Activated CD4-positive, alpha-beta T cell treated with anti-CD3 and anti-CD28 coated beads, Interleukin-2, amount 50 U/mL, for 4 hours (primary cell): ENCODE measurements around the gene TCAP.

ENCODE experiments used
- DNase-seq, 2 experiments: peaks; one replicate each; pipeline ENCODE4 v3.0.0-alpha.2; 2020

The TCAP gene

DNA sequence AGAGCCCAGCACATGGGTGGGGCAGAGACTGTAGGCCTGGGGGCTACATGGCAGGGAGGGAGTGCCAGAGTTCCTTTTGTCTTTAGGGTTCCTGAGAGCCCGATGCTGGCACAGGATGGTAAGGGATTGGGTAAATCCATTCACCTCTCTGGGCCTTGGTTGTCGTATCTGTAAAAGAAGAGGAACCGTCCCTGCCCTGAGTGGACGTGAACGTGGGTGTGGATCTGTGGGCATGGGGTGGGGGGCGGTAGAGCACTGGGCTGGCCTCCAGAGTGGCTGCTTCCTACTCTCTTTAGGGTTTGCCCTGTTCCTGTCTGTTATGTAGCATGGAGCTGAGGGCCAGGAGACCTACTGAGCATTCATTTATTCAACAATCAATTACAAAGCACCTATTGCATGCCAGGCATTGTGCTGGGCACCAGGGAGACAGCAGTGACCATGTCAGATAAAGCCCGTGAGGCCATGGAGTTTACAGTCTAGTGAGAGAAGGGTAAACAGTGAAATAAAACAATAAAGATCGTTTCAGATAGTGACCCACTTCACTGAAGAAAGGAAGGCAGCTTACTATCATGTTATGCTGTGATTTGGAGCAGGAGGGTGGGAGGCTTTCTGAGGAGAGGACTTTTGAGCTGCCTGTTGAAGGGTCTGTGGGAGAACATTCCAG is 13.1 kb upstream of the TCAP start:
- no peak for DNase-seq

- no peak for DNase-seq
Measured at GRCh38 chr17:39652587-39653315, 12.4 kb upstream of the TCAP start.

DNA sequence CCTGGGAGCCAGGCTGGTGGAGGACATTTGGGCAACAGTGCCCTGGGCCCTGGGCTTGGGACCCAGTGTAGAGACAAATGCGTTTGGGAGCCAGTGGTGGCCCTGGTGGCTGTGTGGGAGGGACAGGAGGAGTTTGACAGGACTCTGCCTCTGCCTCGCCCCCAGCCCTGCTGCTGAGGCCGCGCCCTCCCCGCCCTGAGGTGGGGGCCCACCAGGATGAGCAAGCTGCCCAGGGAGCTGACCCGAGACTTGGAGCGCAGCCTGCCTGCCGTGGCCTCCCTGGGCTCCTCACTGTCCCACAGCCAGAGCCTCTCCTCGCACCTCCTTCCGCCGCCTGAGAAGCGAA is 11.9 kb upstream of the TCAP start:
- DNase-seq = no peak

GRCh38 chr17:39653662-39654331 is 11.4 kb upstream of the TCAP start:
- DNase-seq = peak; percentile 78 to 82

- no peak for DNase-seq
Measured at GRCh38 chr17:39655105-39655504, 10.0 kb upstream of the TCAP start.

GRCh38 chr17:39658346-39658745 is 6.8 kb upstream of the TCAP start:
- no peak for DNase-seq

GRCh38 chr17:39658760-39659159 is 6.4 kb upstream of the TCAP start:
- DNase-seq = no peak

DNA sequence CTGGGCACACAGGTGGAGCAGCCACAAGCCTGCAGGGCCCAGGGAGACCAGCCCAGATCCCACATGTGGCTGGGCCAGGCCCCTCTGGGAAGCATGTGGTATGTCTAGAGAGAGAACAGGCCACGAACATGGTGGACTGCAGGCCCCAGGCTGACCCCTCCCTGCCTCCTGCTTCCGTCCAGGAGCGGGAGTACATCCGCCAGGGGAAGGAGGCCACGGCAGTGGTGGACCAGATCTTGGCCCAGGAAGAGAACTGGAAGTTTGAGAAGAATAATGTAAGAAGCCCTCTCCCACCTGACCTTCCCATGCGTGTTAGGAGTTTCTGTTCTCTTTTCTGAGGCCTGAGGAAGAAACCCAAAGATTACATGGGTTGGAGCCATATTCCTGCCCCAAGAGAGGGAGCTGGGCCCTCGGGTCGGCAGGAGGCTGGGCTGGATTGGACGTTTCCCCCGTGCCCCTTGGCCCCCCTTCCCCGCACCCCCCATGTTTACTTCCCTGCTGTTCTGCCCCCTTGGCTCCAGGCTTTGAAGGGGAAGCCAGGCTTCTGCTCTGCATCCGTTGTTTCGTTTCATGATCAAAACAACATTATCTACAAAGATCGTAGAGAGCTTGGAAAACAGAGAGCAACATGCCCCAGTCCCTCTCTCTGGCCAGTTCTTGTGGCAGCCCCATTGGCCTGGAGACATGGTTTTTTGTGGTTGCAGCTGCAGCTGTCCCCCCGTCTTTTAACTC is 5.7 kb upstream of the TCAP start:
- DNase-seq = no peak

DNA sequence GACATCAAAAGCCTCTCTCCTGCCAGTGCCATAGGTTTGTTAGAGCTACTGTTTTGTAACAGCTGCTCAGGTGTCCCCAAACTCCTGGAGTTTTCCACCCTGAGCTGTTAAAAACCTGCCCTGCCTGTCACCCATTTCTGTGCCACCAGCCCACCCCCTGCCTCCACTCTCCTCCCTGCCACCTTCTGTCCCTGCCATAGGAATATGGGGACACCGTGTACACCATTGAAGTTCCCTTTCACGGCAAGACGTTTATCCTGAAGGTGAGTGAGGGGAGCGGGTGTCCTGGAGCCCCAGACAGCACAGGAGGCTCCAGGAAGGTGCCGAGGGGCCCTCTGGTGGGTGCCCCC is 5.2 kb upstream of the TCAP start:
- DNase-seq = no peak

DNA sequence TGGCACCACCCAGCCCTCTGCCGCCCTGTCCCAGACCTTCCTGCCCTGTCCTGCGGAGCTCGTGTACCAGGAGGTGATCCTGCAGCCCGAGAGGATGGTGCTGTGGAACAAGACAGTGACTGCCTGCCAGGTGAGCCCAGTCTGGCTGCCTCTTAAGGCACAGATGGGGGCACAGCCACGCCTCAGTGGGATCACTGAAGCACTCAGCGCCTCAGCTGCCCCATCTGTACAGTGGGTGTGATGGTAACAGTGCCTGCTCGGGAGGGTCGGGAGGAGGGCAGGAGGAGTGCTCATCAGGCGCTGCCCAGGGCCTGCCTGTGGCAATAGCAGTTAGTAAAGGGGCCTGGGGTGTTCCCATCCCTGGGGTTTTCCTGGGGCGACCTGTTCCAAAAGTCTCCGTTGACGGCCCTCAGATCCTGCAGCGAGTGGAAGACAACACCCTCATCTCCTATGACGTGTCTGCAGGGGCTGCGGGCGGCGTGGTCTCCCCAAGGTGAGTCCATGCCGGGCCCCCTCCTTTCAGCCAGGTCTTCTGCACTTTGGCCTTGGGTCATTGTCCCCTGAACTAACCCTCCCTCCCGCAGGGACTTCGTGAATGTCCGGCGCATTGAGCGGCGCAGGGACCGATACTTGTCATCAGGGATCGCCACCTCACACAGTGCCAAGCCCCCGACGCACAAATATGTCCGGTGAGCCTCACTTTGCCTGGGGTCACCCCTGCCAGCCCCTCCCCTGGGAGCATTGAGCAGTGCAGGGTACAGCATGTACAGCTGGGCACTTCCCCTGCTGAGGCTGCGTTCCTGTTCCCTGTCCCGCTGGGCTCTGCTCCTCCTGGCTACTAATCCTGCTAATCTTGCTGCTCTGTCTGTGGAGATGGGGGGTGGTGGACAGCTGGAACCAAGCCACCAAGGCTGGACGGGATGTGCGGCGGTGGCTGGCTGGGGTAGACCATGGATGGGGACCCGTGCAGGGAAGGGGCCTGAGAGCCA is 4.5 kb upstream of the TCAP start:
- no peak for DNase-seq

GRCh38 chr17:39661744-39662541 is 3.2 kb upstream of the TCAP start:
- DNase-seq = no peak

DNA sequence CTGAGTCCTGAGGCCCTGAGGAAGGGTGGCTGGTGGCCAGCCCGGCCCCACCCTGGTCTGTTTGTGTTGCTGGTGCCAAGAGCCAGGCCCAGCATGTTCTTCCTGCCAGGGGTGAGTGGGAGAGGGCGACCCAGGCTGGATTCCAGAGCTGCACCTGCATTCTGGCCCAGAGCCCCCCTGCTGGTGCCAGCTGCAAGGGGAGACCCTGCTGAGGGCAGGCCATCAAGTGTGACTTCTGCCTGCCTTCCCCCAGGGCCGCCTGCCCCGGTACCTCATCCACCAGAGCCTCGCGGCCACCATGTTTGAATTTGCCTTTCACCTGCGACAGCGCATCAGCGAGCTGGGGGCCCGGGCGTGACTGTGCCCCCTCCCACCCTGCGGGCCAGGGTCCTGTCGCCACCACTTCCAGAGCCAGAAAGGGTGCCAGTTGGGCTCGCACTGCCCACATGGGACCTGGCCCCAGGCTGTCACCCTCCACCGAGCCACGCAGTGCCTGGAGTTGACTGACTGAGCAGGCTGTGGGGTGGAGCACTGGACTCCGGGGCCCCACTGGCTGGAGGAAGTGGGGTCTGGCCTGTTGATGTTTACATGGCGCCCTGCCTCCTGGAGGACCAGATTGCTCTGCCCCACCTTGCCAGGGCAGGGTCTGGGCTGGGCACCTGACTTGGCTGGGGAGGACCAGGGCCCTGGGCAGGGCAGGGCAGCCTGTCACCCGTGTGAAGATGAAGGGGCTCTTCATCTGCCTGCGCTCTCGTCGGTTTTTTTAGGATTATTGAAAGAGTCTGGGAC is 2.4 kb upstream of the TCAP start:
- DNase-seq = no peak

- no peak for DNase-seq
Measured at GRCh38 chr17:39663340-39663687, 1.8 kb upstream of the TCAP start.

DNA sequence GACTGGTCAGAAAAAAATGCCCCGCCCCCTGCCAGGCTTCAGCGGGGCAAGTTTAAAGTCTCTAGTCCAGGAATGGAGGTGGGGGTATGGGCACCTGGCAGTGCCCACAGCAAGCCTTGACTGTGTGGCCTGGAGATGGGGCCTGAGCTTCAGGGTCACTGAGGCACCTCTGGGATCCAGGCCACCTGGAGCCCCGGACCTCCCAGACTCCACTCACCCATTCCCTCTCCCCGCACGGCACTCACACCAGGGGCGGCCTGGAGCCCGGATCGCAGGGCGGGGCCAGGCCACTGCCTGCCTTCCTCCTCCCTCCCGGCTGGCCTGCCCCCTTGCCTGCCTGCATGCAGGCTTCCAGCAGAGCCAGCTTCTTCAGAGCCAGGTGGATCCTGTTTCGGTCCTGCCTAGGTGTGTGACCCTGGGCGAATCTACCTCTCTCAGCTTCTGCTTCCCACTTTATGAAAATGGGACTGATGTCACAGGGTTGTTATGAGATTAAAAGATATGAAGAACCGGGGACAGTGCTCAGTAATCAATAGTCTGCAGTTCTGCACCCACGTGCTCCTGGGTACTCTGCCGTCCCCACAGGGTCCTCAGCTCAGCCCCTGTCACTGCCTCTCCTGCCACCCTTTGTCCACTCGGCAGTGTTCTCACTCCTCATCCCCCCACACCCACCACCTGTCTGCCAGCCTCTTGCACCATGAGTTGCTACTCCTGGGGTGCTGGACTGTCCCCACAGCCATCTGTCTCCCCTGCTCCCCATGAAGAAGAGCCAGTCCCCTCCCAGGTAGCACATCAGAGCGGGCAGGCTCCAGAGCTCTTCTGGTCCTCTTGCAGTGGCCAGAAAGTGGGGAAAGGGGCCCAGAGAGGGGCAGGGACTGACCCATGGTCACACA is 1.2 kb upstream of the TCAP start:
- DNase-seq = no peak

GRCh38 chr17:39665642-39666224 is 584 bp downstream of the TCAP start:
- DNase-seq = no peak

DNA sequence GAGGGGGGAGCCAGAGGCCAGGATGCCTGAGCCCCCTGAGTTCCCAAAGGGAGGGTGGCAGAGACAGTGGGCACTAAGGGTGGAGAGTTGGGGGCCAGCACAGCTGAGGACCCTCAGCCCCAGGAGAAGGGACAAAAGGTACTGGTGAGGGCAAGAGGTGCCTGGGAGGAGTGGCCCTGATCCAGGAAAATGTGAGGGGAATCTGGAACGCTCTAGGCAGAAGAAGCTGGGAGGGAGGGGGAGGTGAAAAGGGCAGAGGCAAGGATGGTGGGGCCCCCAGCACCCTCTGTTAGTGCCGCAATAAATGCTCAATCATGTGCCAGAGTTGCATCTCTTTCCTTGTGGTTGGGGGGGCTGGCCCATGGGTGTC is 1.1 kb downstream of the TCAP start:
- DNase-seq = no peak

DNA sequence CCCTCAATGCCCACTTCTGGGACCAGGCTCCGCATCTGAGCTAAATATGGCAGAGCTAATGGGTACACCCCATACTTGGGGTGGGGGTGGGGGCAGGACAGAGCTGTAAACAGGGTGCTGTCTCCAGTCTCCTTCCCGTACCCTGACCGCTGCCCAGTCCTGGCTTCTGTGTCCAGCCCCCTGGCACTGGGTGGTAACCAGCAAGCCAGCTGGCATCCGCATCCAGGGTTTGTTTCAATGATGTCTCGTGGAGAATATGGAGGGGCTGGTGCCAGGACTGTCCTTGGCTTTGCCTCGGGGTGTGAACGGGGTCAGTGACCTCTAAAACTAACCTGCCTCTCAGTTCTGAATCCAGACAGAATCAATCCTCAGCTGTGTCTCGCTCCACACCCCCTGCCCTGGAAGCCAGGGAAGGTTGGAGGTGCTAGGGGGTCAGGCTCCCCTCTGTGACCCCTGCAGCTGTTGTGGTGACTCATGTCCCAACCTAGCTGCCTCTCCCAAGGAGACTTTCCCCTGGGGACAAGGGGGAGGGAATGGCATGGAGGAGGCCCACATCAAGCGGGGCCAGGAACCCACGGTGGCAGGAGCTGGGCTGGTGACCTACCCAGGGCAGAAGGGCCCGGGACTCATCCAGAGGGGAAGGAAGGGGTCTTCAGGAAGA is 1.6 kb downstream of the TCAP start:
- no peak for DNase-seq

- DNase-seq = no peak
Measured at GRCh38 chr17:39667262-39667944, 2.3 kb downstream of the TCAP start.
